Esophagus squamous epithelium (tissue), 5 donors: Measurements from ENCODE around the gene NCBP1. TPM values are rescaled to one million over a fixed set of nuclear protein-coding genes. Genes with fewer than 3 reads are reported as not detected.

Source experiments
- DNase-seq: peaks from one replicate; lab custom pipeline; 2025; lab: John Stamatoyannopoulos, UW
- H3K27ac ChIP-seq, 4 donors: fragments of 200-600 bp; sonication (generic); one replicate each; pipeline ENCODE4 v1.5.1; 2016 to 2019; ENCODE audit warnings: mild to moderate bottlenecking in 1 of 4
- H3K27me3 ChIP-seq, 4 donors: fragments of 200-600 bp; sonication (generic); 1 replicate in 3 of 4; 2 replicates in 1 of 4; pipeline versions ENCODE4 v1.5.1 to v1.6.0; 2017 to 2021; ENCODE audit warnings: antibody characterized with exemption in 1 of 4
- H3K36me3 ChIP-seq, 3 donors: fragments of 200-600 bp; sonication (generic); one replicate each; pipeline ENCODE4 v1.5.1; 2016 to 2019
- H3K4me1 ChIP-seq, 3 donors: fragments of 200-600 bp; sonication (generic); one replicate each; pipeline ENCODE4 v1.5.1; 2017 to 2019
- H3K4me3 ChIP-seq, 4 donors: fragments of 200-600 bp; sonication (generic); 1 replicate in 3 of 4; 2 replicates in 1 of 4; pipeline ENCODE4 v1.5.1; 2016 to 2019; ENCODE audit warnings: mild to moderate bottlenecking in 2 of 4, moderate library complexity in 1 of 4
- H3K9me3 ChIP-seq, 3 donors: fragments of 200-600 bp; sonication (generic); one replicate each; pipeline ENCODE4 v1.5.1; 2016 to 2019
- CTCF ChIP-seq, 6 experiments: fragments of 450-650 bp in 4 of 6; fragments of 200-600 bp in 2 of 6; sonication (generic) in 2 of 6; IDR thresholded peaks; one replicate each; pipeline ENCODE4 v1.5.1; 2016 to 2019; ENCODE audit warnings: antibody characterized with exemption in 6 of 6, mild to moderate bottlenecking in 4 of 6, moderate library complexity in 4 of 6
- POLR2A ChIP-seq, 4 donors: fragments of 450-650 bp; IDR thresholded peaks; one replicate each; pipeline ENCODE4 v1.6.1; 2017; ENCODE audit warnings: antibody characterized with exemption in 4 of 4, mild to moderate bottlenecking in 4 of 4, moderate library complexity in 3 of 4
- WGBS, 2 donors: methylation state at CpG; one replicate each; pipeline ENCODE4 v1.1.5; 2018; 5-methylcytosine and 5-hydroxymethylcytosine counted together
- intact Hi-C: fragments of 100-400 bp; cut with DNase I; formaldehyde crosslinking; loops from one replicate; pipeline ENCODE4 v1.15.0; 2022
- total RNA-seq, 4 donors: library from RNA; depleted of rRNA; stranded (reverse); fragments of >200 nt; gene quantifications; one replicate each; pipeline ENCODE4 v1.1.0, GENCODE V29; 2016
- donor health status: DM: yes; HTN: yes; CAD: no.

The NCBP1 gene
- total RNA-seq, 4 donors from 2014 or later: 11.4 to 23.0 (median 16.4) TPM

GRCh38 chr9:97632248-97632984, 1.2 kb upstream of the NCBP1 start:
- peaks cover 0 to 4% (median 0%) of the 10 kb centered on the region in 3 donors for H3K36me3 ChIP-seq
- H3K4me3 ChIP-seq: peak overlapping the region; percentile 73 to 92 (median 88)
- no peak for DNase-seq
- no peaks in the 10 kb centered on the region for H3K9me3 ChIP-seq
- H3K4me1 ChIP-seq: peaks cover 11 to 63% (median 32%) of the 10 kb centered on the region in 3 donors
- peak overlapping the region; percentile 94 to 99 (median 97) for H3K27ac ChIP-seq
- H3K27me3 ChIP-seq: no peaks in the 10 kb centered on the region
- WGBS, 2 donors: 0 to 5% methylated on average over 19 to 23 of the region's 27 CpGs
- intact Hi-C loops: no loop called here
- no peak for TF ChIP-seq POLR2A (IDR thresholded peaks at IDR 0.05)
- TF ChIP-seq CTCF (IDR thresholded peaks at IDR 0.05): no peak

- Histone ChIP-seq H3K27ac (peak overlapping the region; percentile 94 to 99 (median 97)), H3K4me1 (peaks cover 11 to 62% (median 32%) of the 10 kb centered on the region in 3 donors), H3K4me3 (peak overlapping the region; percentile 73 to 92 (median 88)), H3K27me3 (no peaks in the 10 kb centered on the region), H3K36me3 (no peaks in the 10 kb centered on the region), H3K9me3 (no peaks in the 10 kb centered on the region)
- TF ChIP-seq CTCF (IDR thresholded peaks at IDR 0.05): no peak
- TF ChIP-seq POLR2A (IDR thresholded peaks at IDR 0.05): no peak
- DNase-seq: no peak
- WGBS, 2 donors: 0 to 2% methylated on average over 10 to 12 of the region's 43 CpGs
- intact Hi-C loops: no loop called here
Observed at GRCh38 chr9:97633859-97634490, 354 bp downstream of the NCBP1 start.

- TF ChIP-seq CTCF (IDR thresholded peaks at IDR 0.05) (no peak), POLR2A (IDR thresholded peaks at IDR 0.05) (no peak)
- no peak for DNase-seq
- intact Hi-C loops: no loop called here
- Histone ChIP-seq H3K27ac (peak overlapping the region in 2 of 4 donors; percentile 96 to 99), H3K4me3 (peak overlapping the region in 2 of 4 donors; percentile 90 to 92), H3K4me1 (peaks cover 11 to 62% (median 32%) of the 10 kb centered on the region in 3 donors), H3K27me3 (no peaks in the 10 kb centered on the region), H3K9me3 (no peaks in the 10 kb centered on the region), H3K36me3 (no peaks in the 10 kb centered on the region)
- 56 to 58% methylated on average over 7 of the region's 7 CpGs for WGBS, 2 donors
Observed at GRCh38 chr9:97635026-97635425, 1.4 kb downstream of the NCBP1 start.

- no peak for DNase-seq
- no peak overlapping the region for H3K27ac ChIP-seq
- intact Hi-C loops: no loop called here
- no peak overlapping the region for H3K4me3 ChIP-seq
- peaks cover 0 to 10% (median 0%) of the 10 kb centered on the region in 3 donors for H3K36me3 ChIP-seq
- H3K9me3 ChIP-seq: no peaks in the 10 kb centered on the region
- WGBS, 2 donors: 70 to 78% methylated on average over 3 of the region's 3 CpGs
- TF ChIP-seq POLR2A (IDR thresholded peaks at IDR 0.05) (no peak), CTCF (IDR thresholded peaks at IDR 0.05) (no peak)
- no peaks in the 10 kb centered on the region for H3K27me3 ChIP-seq
- peaks cover 10 to 54% (median 25%) of the 10 kb centered on the region in 3 donors for H3K4me1 ChIP-seq
Observed at GRCh38 chr9:97636903-97637302, 3.3 kb downstream of the NCBP1 start.

GRCh38 chr9:97638666-97639065, 5.0 kb downstream of the NCBP1 start:
- WGBS, 2 donors: 67 to 74% methylated on average over 3 of the region's 3 CpGs
- Histone ChIP-seq H3K4me3 (no peak overlapping the region), H3K36me3 (peaks cover 0 to 27% (median 11%) of the 10 kb centered on the region in 3 donors), H3K27me3 (no peaks in the 10 kb centered on the region), H3K4me1 (peaks cover 6 to 48% (median 22%) of the 10 kb centered on the region in 3 donors), H3K27ac (no peak overlapping the region), H3K9me3 (no peaks in the 10 kb centered on the region)
- no peak for TF ChIP-seq CTCF (IDR thresholded peaks at IDR 0.05)
- no peak for TF ChIP-seq POLR2A (IDR thresholded peaks at IDR 0.05)
- intact Hi-C loops: no loop called here
- DNase-seq: no peak
